Stomach (tissue), 9 donors: Measurements from ENCODE around the gene TMEM81. TPM values are rescaled to one million over a fixed set of nuclear protein-coding genes. Genes with fewer than 3 reads are reported as not detected.

Source experiments
- DNase-seq, 2 donors: peaks; one replicate each; pipeline versions ENCODE4 v3.0.0 to v3.0.0-alpha.2; 2013 to 2019
- H3K27ac ChIP-seq, 5 donors: fragments of 200-600 bp in 4 of 5; sonication (generic) in 4 of 5; one replicate each; pipeline ENCODE4 v1.5.1; 2013 to 2019; ENCODE audit warnings: mild to moderate bottlenecking in 1 of 5, moderate library complexity in 1 of 5
- H3K27me3 ChIP-seq, 3 donors: fragments of 200-600 bp; sonication (generic); one replicate each; pipeline ENCODE4 v1.5.1; 2017 to 2019; ENCODE audit warnings: mixed run types in 1 of 3
- H3K36me3 ChIP-seq, 4 donors: fragments of 200-600 bp; sonication (generic); 1 replicate in 3 of 4; 2 replicates in 1 of 4; pipeline ENCODE4 v1.5.1; 2016 to 2019
- H3K4me1 ChIP-seq, 4 donors: fragments of 200-600 bp; sonication (generic); one replicate each; pipeline ENCODE4 v1.5.1; 2016 to 2019
- H3K4me3 ChIP-seq, 4 donors: fragments of 200-600 bp; sonication (generic) in 3 of 4; one replicate each; pipeline ENCODE4 v1.5.1; 2016 to 2019; ENCODE audit warnings: mild to moderate bottlenecking in 1 of 4
- H3K9me3 ChIP-seq, 4 donors: fragments of 200-600 bp; sonication (generic); one replicate each; pipeline ENCODE4 v1.5.1; 2016 to 2019
- CTCF ChIP-seq, 7 experiments: fragments of 450-650 bp in 4 of 7; fragments of 200-600 bp in 3 of 7; sonication (generic) in 3 of 7; IDR thresholded peaks; one replicate each; pipeline ENCODE4 v1.5.1; 2016 to 2019; ENCODE audit warnings: antibody characterized with exemption in 7 of 7, control low read depth in 2 of 7, mild to moderate bottlenecking in 1 of 7
- EP300 ChIP-seq: sonication (generic); formaldehyde crosslinking; IDR thresholded peaks from one replicate; pipeline ENCODE4 v1.6.1; 2017; ENCODE audit warnings: antibody characterized with exemption
- POLR2A ChIP-seq, 4 donors: fragments of 450-650 bp; IDR thresholded peaks; one replicate each; pipeline ENCODE4 v1.6.1; 2016; ENCODE audit warnings: antibody characterized with exemption in 4 of 4, control low read depth in 2 of 4, mild to moderate bottlenecking in 1 of 4, moderate library complexity in 1 of 4
- POLR2AphosphoS5 ChIP-seq, 3 donors: sonication (generic); formaldehyde crosslinking; IDR thresholded peaks; one replicate each; pipeline ENCODE4 v1.6.1; 2016; ENCODE audit warnings: antibody characterized with exemption in 3 of 3
- WGBS, 5 donors: extraction: QIAGEN DNeasy Blood & Tissue Kit in 3 of 5; methylation state at CpG; one replicate each; pipeline versions ENCODE4 v1.1.5 to v1.1.7; 2013 to 2018; 5-methylcytosine and 5-hydroxymethylcytosine counted together
- intact Hi-C: fragments of 100-400 bp; cut with DNase I; formaldehyde crosslinking; loops from one replicate; pipeline ENCODE4 v1.15.1; 2023; ENCODE audit warnings: low total_unique reads
- polyA plus RNA-seq, 3 donors: library from polyadenylated mRNA; stranded (reverse); fragments of 200-250 nt; gene quantifications; one replicate each; pipeline ENCODE4 v1.2.3, GENCODE V29; 2013
- total RNA-seq, 5 donors: library from RNA; depleted of rRNA; stranded (reverse); fragments of >200 nt; gene quantifications; one replicate each; pipeline versions ENCODE4 v1.1.0 to v1.2.3, GENCODE V29; 2014 to 2016
- donor health status: healthy with polysubstance abuse.
- donor health status: Bipolar disorder and iron deficiency.
- donor health status: healthy.

TMEM81 gene
- total and polyA plus RNA-seq, 8 donors = 1.1 to 10.3 (median 1.8) TPM; not detected in 4

GRCh38 chr1:205064741-205065316 lies 19.4 kb downstream of the TMEM81 start:
- peaks cover 0 to 10% (median 0%) of the 10 kb centered on the region in 3 donors for H3K27me3 ChIP-seq
- intact Hi-C loops = no loop called here
- WGBS, 5 donors = 87 to 90% (median 89%) methylated on average over 9 of the region's 9 CpGs
- no peak for TF ChIP-seq CTCF (IDR thresholded peaks at IDR 0.05)
- no peak for TF ChIP-seq POLR2AphosphoS5 (IDR thresholded peaks at IDR 0.05)
- no peak for TF ChIP-seq EP300
- H3K27ac ChIP-seq = no peak overlapping the region
- peaks cover 0 to 8% (median 3%) of the 10 kb centered on the region in 4 donors for H3K4me1 ChIP-seq
- H3K9me3 ChIP-seq = no peaks in the 10 kb centered on the region
- no peaks in the 10 kb centered on the region for H3K36me3 ChIP-seq
- H3K4me3 ChIP-seq = no peak overlapping the region
- DNase-seq = no peak

GRCh38 chr1:205064301-205064700 lies 20.0 kb downstream of the TMEM81 start:
- H3K27me3 ChIP-seq = peaks cover 0 to 10% (median 0%) of the 10 kb centered on the region in 3 donors
- intact Hi-C loops = no loop called here
- 74 to 80% (median 77%) methylated on average over 10 to 11 of the region's 11 CpGs for WGBS, 5 donors

GRCh38 chr1:205062895-205063294 lies 21.4 kb downstream of the TMEM81 start:
- no peak for DNase-seq
- no peak for TF ChIP-seq EP300
- TF ChIP-seq POLR2AphosphoS5 (IDR thresholded peaks at IDR 0.05) = no peak
- no peak for TF ChIP-seq CTCF (IDR thresholded peaks at IDR 0.05)
- TF ChIP-seq POLR2A (IDR thresholded peaks at IDR 0.05) = no peak
- intact Hi-C loops = no loop called here
- Histone ChIP-seq H3K9me3 (no peaks in the 10 kb centered on the region), H3K4me1 (peaks cover 0 to 8% (median 3%) of the 10 kb centered on the region in 4 donors), H3K27ac (no peak overlapping the region), H3K27me3 (peaks cover 0 to 10% (median 0%) of the 10 kb centered on the region in 3 donors), H3K36me3 (no peaks in the 10 kb centered on the region), H3K4me3 (no peak overlapping the region)
- 78 to 89% (median 79%) methylated on average over 3 of the region's 3 CpGs for WGBS, 5 donors

More at GRCh38 chr1:205064301-205064700, 20.0 kb downstream of the TMEM81 start:
- TF ChIP-seq POLR2AphosphoS5 (IDR thresholded peaks at IDR 0.05) = no peak
- TF ChIP-seq POLR2A (IDR thresholded peaks at IDR 0.05) = no peak
- no peak for TF ChIP-seq CTCF (IDR thresholded peaks at IDR 0.05)
- no peak for TF ChIP-seq EP300
- Histone ChIP-seq H3K9me3 (no peaks in the 10 kb centered on the region), H3K4me3 (no peak overlapping the region), H3K27ac (no peak overlapping the region), H3K36me3 (no peaks in the 10 kb centered on the region), H3K4me1 (peaks cover 0 to 8% (median 3%) of the 10 kb centered on the region in 4 donors)
- DNase-seq = no peak

GRCh38 chr1:205062319-205062718 lies 21.9 kb downstream of the TMEM81 start:
- WGBS, 5 donors = 86 to 95% (median 93%) methylated on average over 8 of the region's 8 CpGs
- TF ChIP-seq POLR2A (IDR thresholded peaks at IDR 0.05) = no peak
- no peak for TF ChIP-seq POLR2AphosphoS5 (IDR thresholded peaks at IDR 0.05)
- TF ChIP-seq EP300 = no peak
- no peak for TF ChIP-seq CTCF (IDR thresholded peaks at IDR 0.05)

More at GRCh38 chr1:205062319-205062718, 21.9 kb downstream of the TMEM81 start:
- Histone ChIP-seq H3K4me1 (peaks cover 0 to 8% (median 3%) of the 10 kb centered on the region in 4 donors), H3K27ac (no peak overlapping the region), H3K27me3 (peaks cover 0 to 10% (median 0%) of the 10 kb centered on the region in 3 donors), H3K36me3 (no peaks in the 10 kb centered on the region), H3K9me3 (no peaks in the 10 kb centered on the region), H3K4me3 (no peak overlapping the region)
- DNase-seq = no peak
- intact Hi-C loops = no loop called here
